HG03066 (cell line): ENCODE data around the gene SLC29A3.

Experiments used
- ATAC-seq: cut with Tn5 transposase; IDR thresholded peaks from one replicate; pipeline ENCODE4 v1.9.1; 2021; ENCODE audit warnings: low read depth; ENCODE audit not compliant: unreplicated experiment

SLC29A3 gene

GRCh38 chr10:71404503-71405295 lies 85.6 kb downstream of the SLC29A3 start:
- ATAC-seq = no peak

- ATAC-seq = no peak
Observed at GRCh38 chr10:71406878-71407277, 87.8 kb downstream of the SLC29A3 start.

GRCh38 chr10:71408436-71409225 lies 89.6 kb downstream of the SLC29A3 start:
- ATAC-seq = no peak

GRCh38 chr10:71409516-71410104 lies 90.6 kb downstream of the SLC29A3 start:
- ATAC-seq = no peak
